K562 (cell line): ENCODE results near the gene CCDC85C. TPM values are rescaled to one million over a fixed set of nuclear protein-coding genes. Genes with fewer than 3 reads are reported as not detected.

Experiments used
- ATAC-seq: fragments of 200-7000 bp; cut with Tn5 transposase; 3 replicates; pipeline ENCODE4 v1.9.1; 2020; ENCODE audit warnings: moderate library complexity
- BruUV-seq: library from RNA; stranded (reverse); fragments of 400-500 nt; replicated peaks from 2 replicates; lab custom pipeline; 2021; lab: Mats Ljungman, UMichigan
- CTCF ChIA-PET: fragments of 300-600 bp; formaldehyde crosslinking; extraction: SDS; loops from one replicate; lab custom pipeline; 2021; ENCODE audit warnings: low intra/inter-chr PET ratio; lab: Yijun Ruan, JAX
- POLR2A ChIA-PET: fragments of 300-600, 350-650 bp; sonication (Branson Sonifier 250); formaldehyde crosslinking; extraction: SDS; loops from one replicate; lab custom pipeline; 2021; ENCODE audit warnings: antibody characterized with exemption, inconsistent platforms; lab: Yijun Ruan, JAX
- DNase-seq, 4 experiments: peaks; one replicate each; pipeline versions ENCODE4 v3.0.0 to v3.0.0-alpha.2; 2011 to 2018; ENCODE audit warnings: low spot score in 3 of 4, mixed read lengths in 3 of 4; ENCODE audit errors: extremely low read depth in 1 of 4
- FAIRE-seq: peaks from 2 replicates; lab custom pipeline; 2011; peaks lifted over from hg19 to GRCh38; lab: Jason Lieb, UNC
- H2AFZ ChIP-seq: 2 replicates; pipeline ENCODE4 v1.6.0; 2011; ENCODE audit warnings: low read depth, low read length, control low read depth, inconsistent platforms
- H3K27ac ChIP-seq: fragments of 200-600 bp; 3 replicates; pipeline ENCODE4 v1.8.0; 2011; ENCODE audit warnings: low read depth, mild to moderate bottlenecking, control low read depth, inconsistent platforms, low read length, moderate library complexity, mixed read lengths; ENCODE audit errors: extremely low read depth
- H3K27me3 ChIP-seq, 2 experiments: fragments of 300-600 bp in 1 of 2; 2 replicates in 1 of 2; 3 replicates in 1 of 2; pipeline versions ENCODE4 v1.6.0 to v1.8.0; 2011; ENCODE audit warnings: inconsistent platforms in 2 of 2, low read length in 2 of 2, mild to moderate bottlenecking in 1 of 2, mixed read lengths in 1 of 2, moderate library complexity in 1 of 2; ENCODE audit not compliant: control insufficient read depth in 2 of 2, insufficient read depth in 2 of 2
- H3K36me3 ChIP-seq: fragments of 300-600 bp; 3 replicates; pipeline ENCODE4 v1.8.0; 2011; ENCODE audit warnings: mild to moderate bottlenecking, low read length, inconsistent platforms; ENCODE audit not compliant: control insufficient read depth, insufficient read depth
- H3K4me1 ChIP-seq, 2 experiments: fragments of 200-600 bp in 1 of 2; replicated peaks in 1 of 2; 2 replicates in 1 of 2; 3 replicates in 1 of 2; pipeline versions ENCODE4 v1.5.1 to v1.8.0; 2011; ENCODE audit warnings: inconsistent platforms in 2 of 2, low read length in 2 of 2, mild to moderate bottlenecking in 1 of 2, mixed read lengths in 1 of 2, moderate library complexity in 1 of 2; ENCODE audit not compliant: control insufficient read depth in 2 of 2, insufficient read depth in 2 of 2
- H3K4me2 ChIP-seq: 2 replicates; pipeline ENCODE4 v1.6.1; 2011; ENCODE audit warnings: low read length, control low read depth, inconsistent platforms, mixed read lengths; ENCODE audit not compliant: insufficient read depth
- H3K4me3 ChIP-seq: fragments of 200-600 bp; sonication (generic), shearing (Covaris generic); 2 replicates; pipeline ENCODE4 v1.5.1; 2016; ENCODE audit warnings: control low read depth, inconsistent platforms
- H3K79me2 ChIP-seq: fragments of 200-600 bp; 3 replicates; pipeline ENCODE4 v1.8.0; 2011; ENCODE audit warnings: low read length, inconsistent platforms; ENCODE audit not compliant: control insufficient read depth, insufficient read depth
- H3K9ac ChIP-seq, 2 experiments: 2 replicates each; pipeline versions ENCODE4 v1.6.0 to v1.6.1; 2011; ENCODE audit warnings: low read depth in 2 of 2, low read length in 2 of 2, control low read depth in 1 of 2, inconsistent platforms in 1 of 2, mild to moderate bottlenecking in 1 of 2, mixed read lengths in 1 of 2; ENCODE audit not compliant: insufficient read depth in 1 of 2
- H3K9me1 ChIP-seq: one replicate; pipeline ENCODE4 v1.6.0; 2011; ENCODE audit warnings: inconsistent platforms, mild to moderate bottlenecking, low read length, moderate library complexity; ENCODE audit not compliant: control insufficient read depth, insufficient read depth
- H3K9me3 ChIP-seq: replicated peaks from 2 replicates; pipeline ENCODE4 v1.5.1; 2011; ENCODE audit warnings: low read depth, low read length, inconsistent platforms; ENCODE audit not compliant: control insufficient read depth, insufficient read depth
- H4K20me1 ChIP-seq: replicated peaks from 2 replicates; pipeline ENCODE4 v1.6.1; 2011; ENCODE audit warnings: low read length, inconsistent platforms, mixed read lengths; ENCODE audit not compliant: control insufficient read depth, insufficient read depth
- CHD2 ChIP-seq: IDR thresholded peaks from 2 replicates; pipeline ENCODE4 v1.6.1; 2011; ENCODE audit warnings: low read depth, low read length
- ETS2 ChIP-seq: IDR thresholded peaks from 2 replicates; pipeline ENCODE4 v1.6.1; 2016; ENCODE audit warnings: borderline replicate concordance, missing genetic modification characterization, mild to moderate bottlenecking, moderate library complexity, missing compliant biosample characterization; ENCODE audit not compliant: poor library complexity, severe bottlenecking
- HLTF ChIP-seq: fragments of 450-650 bp; IDR thresholded peaks from 2 replicates; pipeline ENCODE4 v1.6.1; 2016
- KDM5B ChIP-seq: fragments of 200-600 bp; sonication (generic); IDR thresholded peaks from 2 replicates; pipeline ENCODE4 v1.6.1; 2012; ENCODE audit warnings: low read depth, mild to moderate bottlenecking, moderate library complexity, low read length, control low read depth, inconsistent platforms; ENCODE audit not compliant: insufficient replicate concordance
- MAFK ChIP-seq: IDR thresholded peaks from 2 replicates; pipeline ENCODE4 v1.6.1; 2011; ENCODE audit warnings: low read length, improper control_type of control experiment
- NFYB ChIP-seq: IDR thresholded peaks from 2 replicates; pipeline ENCODE4 v1.6.1; 2011; ENCODE audit warnings: mild to moderate bottlenecking, moderate library complexity; ENCODE audit not compliant: insufficient read length; ENCODE audit errors: extremely low read depth
- PYGO2 ChIP-seq: fragments of 450-650 bp; IDR thresholded peaks from 2 replicates; pipeline ENCODE4 v1.6.1; 2016; ENCODE audit warnings: mild to moderate bottlenecking, missing genetic modification characterization, moderate library complexity, missing compliant biosample characterization
- SIN3A ChIP-seq, 2 experiments: fragments of 150-350 bp in 1 of 2; IDR thresholded peaks; 2 replicates each; pipeline ENCODE4 v1.6.1; 2011 to 2016; ENCODE audit warnings: borderline replicate concordance in 2 of 2, low read depth in 2 of 2, low read length in 2 of 2, mild to moderate bottlenecking in 2 of 2, moderate library complexity in 2 of 2; ENCODE audit not compliant: control insufficient read depth in 1 of 2
- SIRT6 ChIP-seq: IDR thresholded peaks from one replicate; pipeline ENCODE4 v1.6.1; 2012; ENCODE audit warnings: low read depth, mild to moderate bottlenecking, control low read depth, inconsistent platforms, low read length, moderate library complexity
- SNIP1 ChIP-seq: fragments of 450-650 bp; IDR thresholded peaks from 2 replicates; pipeline ENCODE4 v1.7.1; 2017; ENCODE audit warnings: low read depth, mild to moderate bottlenecking
- SOX6 ChIP-seq: fragments of 450-650 bp; IDR thresholded peaks from 2 replicates; pipeline ENCODE4 v1.6.1; 2014; ENCODE audit warnings: mild to moderate bottlenecking
- TCF7L2 ChIP-seq: fragments of 150-350 bp; IDR thresholded peaks from 2 replicates; pipeline ENCODE4 v1.6.1; 2016; ENCODE audit warnings: low read depth, mild to moderate bottlenecking, low read length, moderate library complexity
- ZNF3 ChIP-seq: fragments of 250-450 bp; sonication (Bioruptor Pico); IDR thresholded peaks from 2 replicates; pipeline ENCODE4 v1.5.0; 2021; ENCODE audit warnings: mild to moderate bottlenecking, moderate library complexity
- ZNF586 ChIP-seq: fragments of 450-650 bp; formaldehyde crosslinking; conservative IDR thresholded peaks from 2 replicates; pipeline ENCODE4 v1.4.0; 2020; ENCODE audit warnings: mild to moderate bottlenecking, moderate library complexity
- WGBS: fragments of 100-300 bp; shearing (Covaris generic); methylation state at CpG from one replicate; pipeline ENCODE4 v1.1.6; 2016; ENCODE audit warnings: low coverage, mixed read lengths; ENCODE audit not compliant: insufficient coverage; ENCODE audit errors: missing lambda C conversion rate; 5-methylcytosine and 5-hydroxymethylcytosine counted together
- in situ Hi-C: fragments of 300-500 bp; cut with MboI; formaldehyde crosslinking; loops from 4 replicates; pipeline ENCODE4 v1.15.0; 2018; ENCODE audit warnings: inconsistent platforms, mixed read lengths
- intact Hi-C: fragments of 100-400 bp; cut with micrococcal nuclease; formaldehyde crosslinking; loops from 2 replicates; pipeline ENCODE4 v1.14.2; 2022
- polyA plus RNA-seq, 8 experiments: library from polyadenylated mRNA; depleted of rRNA in 4 of 8; stranded (reverse) in 5 of 8; unstranded in 3 of 8; fragments of >200 nt; fragmentation: Nextera tagmentation in 2 of 8; fragmentation: Illumina TruSeq in 1 of 8; extraction: Ambion mirVana in 2 of 8; extraction: Trizol in 1 of 8; gene quantifications; 2 replicates each; pipeline versions ENCODE4 v1.2.1 to v1.2.3, GENCODE V29; 2011 to 2014; ENCODE audit warnings: inconsistent platforms in 1 of 8, missing spikeins in 1 of 8
- total RNA-seq, 7 experiments: library from RNA; depleted of rRNA in 6 of 7; stranded (reverse); fragments of >200 nt in 6 of 7; fragmentation: Illumina TruSeq in 2 of 7; extraction: Trizol in 2 of 7; gene quantifications; 2 replicates each; pipeline versions ENCODE4 v1.2.1 to v1.2.3, GENCODE V29; 2011 to 2021; ENCODE audit warnings: low replicate concordance in 1 of 7

CCDC85C gene
- total and polyA plus RNA-seq, 9 of the 15 experiments (the other 6 are each of a cell fraction or from before 2014, with no cell fraction given) = 0.18 to 22.0 (median 6.3) TPM

DNA sequence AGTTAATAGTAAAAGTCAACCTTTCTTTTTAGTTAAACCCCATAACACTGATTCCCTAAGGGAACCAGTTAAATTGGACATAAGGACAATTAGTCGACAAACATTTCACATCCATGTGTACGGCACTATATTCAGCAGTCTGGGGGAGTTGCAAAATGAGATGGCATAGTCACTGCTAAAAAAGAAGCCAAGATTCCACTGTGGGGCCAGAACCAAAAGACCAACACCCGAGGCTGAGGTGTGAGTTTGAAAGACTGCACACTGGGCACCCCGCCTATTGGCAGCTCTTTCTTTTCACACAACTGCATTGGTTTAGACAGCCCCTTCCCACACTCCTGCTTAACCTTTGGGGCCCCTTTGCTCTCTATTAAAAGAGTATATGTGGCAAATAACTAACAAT, 140.0 kb downstream of the CCDC85C start:
- H3K9me3 ChIP-seq = no peaks in the 10 kb centered on the region
- H3K4me1 ChIP-seq = peaks cover 0 to 14% of the 10 kb centered on the region in 2 experiments; a peak in 3 of 5 replicates
- no peak overlapping the region for H3K4me3 ChIP-seq
- CTCF ChIA-PET = interaction anchor here (0.6 kb wide), 2 partner anchors 21 to 55 kb away, joined by 3 read pairs; no protein-coding TSS in a partner anchor
- FAIRE-seq (no peak), DNase-seq (no peak), ATAC-seq (no peak)
- H3K9ac ChIP-seq = no peak overlapping the region
- in situ Hi-C loops (no loop called here), intact Hi-C loops (no loop called here)
- peaks cover 51% of the 10 kb centered on the region; the same call in 2 of the 3 replicates for H3K36me3 ChIP-seq
- H3K27me3 ChIP-seq = no peaks in the 10 kb centered on the region
- TF ChIP-seq TCF7L2 (no peak), PYGO2 (tag) (no peak), ETS2 (tag) (no peak), CHD2 (no peak), SOX6 (no peak), NFYB (no peak), ZNF3 (CRISPR knock-in tag) (no peak), KDM5B (no peak), HLTF (no peak), SIN3A (IDR thresholded peaks at IDR 0.05; ENCODE audit: borderline replicate concordance in 2 of 2, control insufficient read depth in 1 of 2, low read depth in 2 of 2, low read length in 2 of 2) (no peak), MAFK (no peak), ZNF586 (no peak), SNIP1 (no peak), SIRT6 (no peak)
- no peak overlapping the region for H2AFZ ChIP-seq
- WGBS = 89% methylated on average over 4 of the region's 4 CpGs
- no TSS peak for BruUV-seq
- no peak overlapping the region for H3K27ac ChIP-seq
- no peak overlapping the region for H3K4me2 ChIP-seq
- peaks cover 21% of the 10 kb centered on the region for H3K79me2 ChIP-seq
- POLR2A ChIA-PET = interaction anchor here (0.9 kb wide), 1 partner anchor 16 kb away, joined by 4 read pairs; no protein-coding TSS in a partner anchor
- H3K9me1 ChIP-seq = no peaks in the 10 kb centered on the region
- peaks cover 18% of the 10 kb centered on the region for H4K20me1 ChIP-seq
